SK-N-SH (cell line): ENCODE data around the gene CTSZ. TPM values are rescaled to one million over a fixed set of nuclear protein-coding genes. Genes with fewer than 3 reads are reported as not detected.

Source experiments
- CTCF ChIA-PET: fragments of 300-600, 350-600 bp; formaldehyde crosslinking; extraction: SDS; loops from one replicate; lab custom pipeline; 2021; lab: Yijun Ruan, JAX
- POLR2A ChIA-PET: fragments of 350-600 bp; sonication (Branson Sonifier 250); formaldehyde crosslinking; extraction: SDS; loops from one replicate; lab custom pipeline; 2020; ENCODE audit warnings: antibody characterized with exemption, inconsistent platforms; lab: Yijun Ruan, JAX
- DNase-seq: peaks from one replicate; pipeline ENCODE4 v3.0.0; 2012
- H2AFZ ChIP-seq: fragments of 200-600 bp; sonication (generic); 2 replicates; pipeline ENCODE4 v1.8.1; 2016; ENCODE audit warnings: antibody characterized with exemption, mild to moderate bottlenecking, low read depth
- H3F3A ChIP-seq: fragments of 200-600 bp; sonication (generic); replicated peaks from 2 replicates; pipeline ENCODE3; 2016; ENCODE audit warnings: antibody characterized with exemption, mild to moderate bottlenecking; ENCODE audit not compliant: insufficient read depth
- H3K27ac ChIP-seq, 2 experiments: fragments of 200-500 bp in 1 of 2; fragments of 200-600 bp in 1 of 2; sonication (Bioruptor generic) in 1 of 2; sonication (generic), shearing (Covaris generic) in 1 of 2; 2 replicates each; pipeline versions ENCODE4 v1.5.1 to v1.6.1; 2014 to 2016; ENCODE audit warnings: low read depth in 2 of 2, inconsistent platforms in 1 of 2, low read length in 1 of 2, mild to moderate bottlenecking in 1 of 2, mixed read lengths in 1 of 2
- H3K27me3 ChIP-seq: fragments of 200-600 bp; sonication (generic), shearing (Covaris generic); 2 replicates; pipeline ENCODE4 v1.6.1; 2016; ENCODE audit warnings: mixed run types; ENCODE audit not compliant: insufficient read depth
- H3K36me3 ChIP-seq, 2 experiments: fragments of 200-500 bp in 1 of 2; fragments of 200-600 bp in 1 of 2; sonication (Bioruptor generic) in 1 of 2; sonication (generic) in 1 of 2; replicated peaks in 1 of 2; 2 replicates each; pipeline versions ENCODE3 to v1.5.1; 2014 to 2016; ENCODE audit warnings: low read length in 1 of 2, mild to moderate bottlenecking in 1 of 2; ENCODE audit not compliant: insufficient read depth in 2 of 2, control insufficient read depth in 1 of 2
- H3K4me1 ChIP-seq, 2 experiments: fragments of 200-500 bp in 1 of 2; fragments of 200-600 bp in 1 of 2; sonication (Bioruptor generic) in 1 of 2; sonication (generic), shearing (Covaris generic) in 1 of 2; 2 replicates each; pipeline versions ENCODE4 v1.5.1 to v1.6.1; 2014 to 2016; ENCODE audit warnings: low read depth in 1 of 2, low read length in 1 of 2, mixed run types in 1 of 2; ENCODE audit not compliant: insufficient read depth in 2 of 2, control insufficient read depth in 1 of 2
- H3K4me2 ChIP-seq: fragments of 200-600 bp; sonication (generic), shearing (Covaris generic); 2 replicates; pipeline ENCODE4 v1.6.1; 2017; ENCODE audit warnings: mixed run types
- H3K4me3 ChIP-seq, 2 experiments: fragments of 200-500 bp in 1 of 2; fragments of 200-600 bp in 1 of 2; sonication (Bioruptor generic) in 1 of 2; sonication (generic), shearing (Covaris generic) in 1 of 2; 2 replicates each; pipeline versions ENCODE4 v1.5.1 to v1.8.1; 2014 to 2016; ENCODE audit warnings: low read depth in 2 of 2, inconsistent platforms in 1 of 2, low read length in 1 of 2, mild to moderate bottlenecking in 1 of 2, mixed read lengths in 1 of 2, moderate library complexity in 1 of 2
- H3K79me2 ChIP-seq: fragments of 200-600 bp; sonication (generic); 2 replicates; pipeline ENCODE4 v1.8.1; 2017; ENCODE audit warnings: mild to moderate bottlenecking; ENCODE audit not compliant: insufficient read depth
- H3K9ac ChIP-seq: fragments of 200-600 bp; sonication (generic); 2 replicates; pipeline ENCODE4 v1.6.1; 2017; ENCODE audit warnings: mixed run types
- H3K9me2 ChIP-seq: fragments of 200-600 bp; sonication (generic); 2 replicates; pipeline ENCODE4 v1.6.1; 2017; ENCODE audit warnings: mixed run types
- H3K9me3 ChIP-seq: fragments of 200-600 bp; sonication (generic); 2 replicates; pipeline ENCODE4 v1.6.1; 2017; ENCODE audit warnings: mixed run types, mild to moderate bottlenecking, moderate library complexity
- H4K20me1 ChIP-seq: fragments of 200-600 bp; sonication (generic); 2 replicates; pipeline ENCODE4 v1.6.1; 2017; ENCODE audit warnings: mild to moderate bottlenecking, mixed run types; ENCODE audit not compliant: insufficient read depth
- ELF1 ChIP-seq: IDR thresholded peaks from 2 replicates; pipeline ENCODE4 v1.4.0; 2012
- EP300 ChIP-seq, 2 experiments: IDR thresholded peaks; 2 replicates each; pipeline versions ENCODE4 v1.4.0 to v1.6.1; 2012; ENCODE audit warnings: borderline replicate concordance in 1 of 2, low read depth in 1 of 2, low read length in 1 of 2
- FOXM1 ChIP-seq: IDR thresholded peaks from 2 replicates; pipeline ENCODE4 v1.4.0; 2012; ENCODE audit warnings: low read depth, mild to moderate bottlenecking
- NFIC ChIP-seq: IDR thresholded peaks from 2 replicates; pipeline ENCODE4 v1.4.0; 2012; ENCODE audit warnings: borderline replicate concordance
- PBX3 ChIP-seq: IDR thresholded peaks from 2 replicates; pipeline ENCODE4; 2012
- SMC3 ChIP-seq: IDR thresholded peaks from 2 replicates; pipeline ENCODE4 v1.6.1; 2012; ENCODE audit warnings: low read depth, low read length, improper control_type of control experiment
- YY1 ChIP-seq: IDR thresholded peaks from 2 replicates; pipeline ENCODE4 v1.4.0; 2012; ENCODE audit warnings: low read depth, mild to moderate bottlenecking
- WGBS: methylation state at CpG from one replicate; pipeline ENCODE4 v1.1.6; 2017; ENCODE audit warnings: low lambda C conversion rate; 5-methylcytosine and 5-hydroxymethylcytosine counted together
- polyA plus RNA-seq, 3 experiments: library from polyadenylated mRNA; depleted of rRNA; stranded (reverse); fragments of >200 nt; gene quantifications; 2 replicates each; pipeline ENCODE4 v1.2.3, GENCODE V29; 2012

Gene CTSZ
- polyA plus RNA-seq, 1 of the 3 experiments (the other 2 are of a cell fraction), result 0.03 TPM

GRCh38 chr20:59004763-59005522 is 2.1 kb downstream of the CTSZ start:
- Histone ChIP-seq H3K9ac (no peak overlapping the region), H3K4me3 (no peak overlapping the region), H3K36me3 (no peaks in the 10 kb centered on the region), H3K79me2 (no peaks in the 10 kb centered on the region)
- no peak for TF ChIP-seq SMC3
- no peak for TF ChIP-seq NFIC
- no peak for TF ChIP-seq PBX3
- TF ChIP-seq, all 33 proteins: peak for 0
- H4K20me1 ChIP-seq, result no peaks in the 10 kb centered on the region
- no peaks in the 10 kb centered on the region for H3K9me3 ChIP-seq
- DNase-seq, result no peak
- peaks cover 0 to 3% of the 10 kb centered on the region in 2 experiments; a peak in 1 of 4 replicates for H3K4me1 ChIP-seq
- H3F3A ChIP-seq, result no peaks in the 10 kb centered on the region
- no peaks in the 10 kb centered on the region for H3K9me2 ChIP-seq
- no peak overlapping the region for H2AFZ ChIP-seq
- no peak overlapping the region for H3K4me2 ChIP-seq
- H3K27ac ChIP-seq, result no peak overlapping the region
- WGBS, result 86% methylated on average over 13 of the region's 17 CpGs
- no peaks in the 10 kb centered on the region for H3K27me3 ChIP-seq
- POLR2A ChIA-PET, result no interaction called here
- CTCF ChIA-PET, result interaction anchor here (1.4 kb wide), 1 partner anchor 13 kb away, joined by 4 read pairs; no protein-coding TSS in a partner anchor

GRCh38 chr20:59004493-59004762 is 2.6 kb downstream of the CTSZ start:
- no peak overlapping the region for H3K4me2 ChIP-seq
- H3K27me3 ChIP-seq, result no peaks in the 10 kb centered on the region
- TF ChIP-seq YY1 (no peak), FOXM1 (no peak), ELF1 (no peak)
- TF ChIP-seq, all 33 proteins: peak for 0
- Histone ChIP-seq H3K79me2 (no peaks in the 10 kb centered on the region), H3K9ac (no peak overlapping the region), H3F3A (no peaks in the 10 kb centered on the region), H3K4me1 (peaks cover 0 to 3% of the 10 kb centered on the region in 2 experiments; a peak in 1 of 4 replicates), H2AFZ (no peak overlapping the region), H3K9me3 (no peaks in the 10 kb centered on the region), H3K36me3 (no peaks in the 10 kb centered on the region), H3K4me3 (no peak overlapping the region), H4K20me1 (no peaks in the 10 kb centered on the region), H3K27ac (no peak overlapping the region), H3K9me2 (no peaks in the 10 kb centered on the region)
- WGBS, result 75% methylated on average over 4 of the region's 4 CpGs
- POLR2A ChIA-PET, result no interaction called here
- no peak for DNase-seq
- CTCF ChIA-PET, result no interaction called here

DNA sequence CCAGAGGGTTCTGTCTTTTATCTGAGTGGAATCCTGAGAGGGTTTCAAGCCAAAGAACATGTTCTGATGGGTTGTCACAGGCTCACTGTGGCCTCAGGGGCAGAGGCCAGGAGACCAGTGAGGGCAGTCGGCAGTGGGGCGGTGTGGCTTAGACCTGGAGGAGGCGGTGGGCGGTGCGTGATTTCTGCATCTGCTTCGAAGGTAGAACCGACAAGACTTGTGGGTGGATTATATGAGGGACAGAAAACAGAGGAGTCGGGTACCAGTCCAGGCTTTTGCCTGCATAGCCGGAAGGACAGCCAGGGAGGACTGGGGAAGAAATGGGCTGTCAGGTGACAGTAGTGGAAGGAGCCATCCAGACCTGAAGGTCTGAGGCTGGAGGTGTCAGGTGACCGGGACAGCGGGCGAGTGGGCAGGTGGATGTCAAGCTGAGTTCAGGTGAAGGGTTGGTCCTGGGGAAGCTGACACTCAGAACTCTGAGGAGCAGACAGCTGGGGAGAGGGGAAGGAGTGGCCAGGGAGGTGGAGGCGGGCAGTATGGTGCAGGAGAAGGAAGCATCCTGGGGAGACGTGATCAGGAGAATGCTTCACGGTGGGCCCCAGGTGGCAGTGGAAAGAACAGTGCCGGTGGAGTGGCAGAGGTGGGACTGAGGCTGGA is 3.1 kb downstream of the CTSZ start:
- H3K79me2 ChIP-seq, result no peaks in the 10 kb centered on the region

More for the DNA sequence above, 3.1 kb downstream of the CTSZ start:
- 94% methylated on average over 16 of the region's 16 CpGs for WGBS
- Histone ChIP-seq H3K36me3 (no peaks in the 10 kb centered on the region), H3K9ac (no peak overlapping the region), H3K9me2 (no peaks in the 10 kb centered on the region), H3K4me1 (peaks cover 0 to 3% of the 10 kb centered on the region in 2 experiments; a peak in 1 of 4 replicates), H4K20me1 (no peaks in the 10 kb centered on the region), H3K4me2 (no peak overlapping the region), H3F3A (no peaks in the 10 kb centered on the region), H3K4me3 (no peak overlapping the region)
- POLR2A ChIA-PET, result no interaction called here
- no peak for DNase-seq
- CTCF ChIA-PET, result no interaction called here
- TF ChIP-seq EP300 (IDR thresholded peaks at IDR 0.05; ENCODE audit: borderline replicate concordance in 1 of 2, low read depth in 1 of 2, low read length in 1 of 2), result no peak
- TF ChIP-seq, all 33 proteins: peak for 0
- H3K9me3 ChIP-seq, result no peaks in the 10 kb centered on the region
- H3K27ac ChIP-seq, result no peak overlapping the region
- H3K27me3 ChIP-seq, result no peaks in the 10 kb centered on the region
- H2AFZ ChIP-seq, result no peak overlapping the region
